CD1c-positive myeloid dendritic cell (primary cell): Measurements from ENCODE around the gene WDR90.
A peak's percentile ranks its signal among the peaks of the same experiment; 100 is the strongest.

Experiments
- DNase-seq: peaks from one replicate; pipeline ENCODE4 v3.0.0-alpha.2; 2016; ENCODE audit errors: extremely low spot score

Gene WDR90

GRCh38 chr16:708019-708418, 58.9 kb downstream of the WDR90 start:
- DNase-seq = no peak

GRCh38 chr16:708959-709358, 59.8 kb downstream of the WDR90 start:
- no peak for DNase-seq

- peak; percentile 50 for DNase-seq
Observed at GRCh38 chr16:709566-710499, 60.7 kb downstream of the WDR90 start.

GRCh38 chr16:710500-711075, 61.4 kb downstream of the WDR90 start:
- no peak for DNase-seq

GRCh38 chr16:711084-711483, 61.9 kb downstream of the WDR90 start:
- DNase-seq = no peak

- DNase-seq = peak; percentile 83
Observed at GRCh38 chr16:711548-712320, 62.6 kb downstream of the WDR90 start.

- DNase-seq = peak; percentile 61
Observed at GRCh38 chr16:712740-713250, 63.6 kb downstream of the WDR90 start.

- no peak for DNase-seq
Observed at GRCh38 chr16:714079-714478, 64.9 kb downstream of the WDR90 start.

GRCh38 chr16:714558-715476, 65.7 kb downstream of the WDR90 start, which contains the start of gene METRN:
Gene METRN, plus strand, starts transcription at chr16:715118. Its CDS starts 172 bp downstream, at chr16:715290.
- DNase-seq = peak; percentile 94

GRCh38 chr16:715477-716199, 66.5 kb downstream of the WDR90 start:
- DNase-seq = peak; percentile 19

GRCh38 chr16:716200-716568, 67.0 kb downstream of the WDR90 start:
- DNase-seq = no peak

GRCh38 chr16:716768-717325, 67.7 kb downstream of the WDR90 start:
- no peak for DNase-seq
